Measurements from ENCODE around the gene TNS4. TPM values are rescaled to one million over a fixed set of nuclear protein-coding genes. Genes with fewer than 3 reads are reported as not detected.

TNS4 gene
- total and polyA plus RNA-seq, 2 donors (not counting 1 experiment from before 2014, with no cell fraction given) = under 0.01 to 0.05 TPM

DNA sequence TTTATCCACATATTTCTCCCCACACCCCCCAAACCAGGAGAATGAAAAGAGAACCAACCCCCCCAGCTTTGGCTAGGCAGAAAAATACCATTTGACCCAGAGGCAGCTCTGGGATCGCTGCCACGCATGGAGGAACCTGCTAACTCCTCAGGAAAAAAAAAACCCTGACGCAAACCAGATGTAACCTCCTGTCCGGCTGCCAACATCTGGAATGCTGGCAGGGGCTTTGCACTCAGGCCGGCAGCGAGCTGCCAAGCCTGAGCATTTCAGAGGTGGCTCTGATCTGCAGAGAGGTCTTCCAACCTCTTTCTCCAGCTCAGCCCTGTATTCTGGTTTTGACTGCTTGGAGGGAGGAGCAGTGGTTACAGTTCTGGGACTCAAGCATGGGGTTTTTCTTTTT lies 50.0 kb downstream of the TNS4 start:
- H2AFZ ChIP-seq (ENCODE audit: low read length) = no peak overlapping the region
- H3K4me1 ChIP-seq (ENCODE audit: control insufficient read depth, extremely low read depth, insufficient read depth, low read length) = peaks cover 71% of the 10 kb centered on the region
- H3K4me3 ChIP-seq (replicated peaks in 1 of 4; ENCODE audit: control extremely low read depth in 1 of 4, insufficient read depth in 1 of 4, low read depth in 3 of 4, low read length in 4 of 4) = peak overlapping the region in 2 of 4 experiments; percentile 29 to 39
- H3K9me3 ChIP-seq (ENCODE audit: control insufficient read depth, insufficient read depth, low read depth, low read length) = no peaks in the 10 kb centered on the region
- H3K9ac ChIP-seq (ENCODE audit: insufficient read depth, low read length) = no peak overlapping the region
- peaks cover 55% of the 10 kb centered on the region for H3K79me2 ChIP-seq (ENCODE audit: control insufficient read depth, insufficient read depth, low read length)
- peaks cover 3% of the 10 kb centered on the region for H4K20me1 ChIP-seq (ENCODE audit: control insufficient read depth, extremely low read depth, insufficient read depth, low read length)
- no peaks in the 10 kb centered on the region for H3K27me3 ChIP-seq (ENCODE audit: control insufficient read depth, insufficient read depth, low read length)
- TF ChIP-seq, protein P1, sequence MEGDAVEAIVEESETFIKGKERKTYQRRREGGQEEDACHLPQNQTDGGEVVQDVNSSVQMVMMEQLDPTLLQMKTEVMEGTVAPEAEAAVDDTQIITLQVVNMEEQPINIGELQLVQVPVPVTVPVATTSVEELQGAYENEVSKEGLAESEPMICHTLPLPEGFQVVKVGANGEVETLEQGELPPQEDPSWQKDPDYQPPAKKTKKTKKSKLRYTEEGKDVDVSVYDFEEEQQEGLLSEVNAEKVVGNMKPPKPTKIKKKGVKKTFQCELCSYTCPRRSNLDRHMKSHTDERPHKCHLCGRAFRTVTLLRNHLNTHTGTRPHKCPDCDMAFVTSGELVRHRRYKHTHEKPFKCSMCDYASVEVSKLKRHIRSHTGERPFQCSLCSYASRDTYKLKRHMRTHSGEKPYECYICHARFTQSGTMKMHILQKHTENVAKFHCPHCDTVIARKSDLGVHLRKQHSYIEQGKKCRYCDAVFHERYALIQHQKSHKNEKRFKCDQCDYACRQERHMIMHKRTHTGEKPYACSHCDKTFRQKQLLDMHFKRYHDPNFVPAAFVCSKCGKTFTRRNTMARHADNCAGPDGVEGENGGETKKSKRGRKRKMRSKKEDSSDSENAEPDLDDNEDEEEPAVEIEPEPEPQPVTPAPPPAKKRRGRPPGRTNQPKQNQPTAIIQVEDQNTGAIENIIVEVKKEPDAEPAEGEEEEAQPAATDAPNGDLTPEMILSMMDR (conservative IDR thresholded peaks at IDR 0.05 in 1 of 2, IDR thresholded peaks at IDR 0.05 in 1 of 2; ENCODE audit: low read depth in 1 of 2, low read length in 2 of 2) = no peak
- TF ChIP-seq EZH2 (IDR thresholded peaks at IDR 0.05; ENCODE audit: low read length, missing control alignments) = no peak
- peaks cover 25% of the 10 kb centered on the region for H3K36me3 ChIP-seq (ENCODE audit: control insufficient read depth, insufficient read depth, low read length)
- no peak overlapping the region for H3K4me2 ChIP-seq (ENCODE audit: extremely low read depth, insufficient read depth, low read length)
- H3K27ac ChIP-seq (ENCODE audit: insufficient read depth, low read length) = peak overlapping the region; percentile 91
- DNase-seq (ENCODE audit: low read depth in 2 of 2) = peak; percentile 88 to 98

DNA sequence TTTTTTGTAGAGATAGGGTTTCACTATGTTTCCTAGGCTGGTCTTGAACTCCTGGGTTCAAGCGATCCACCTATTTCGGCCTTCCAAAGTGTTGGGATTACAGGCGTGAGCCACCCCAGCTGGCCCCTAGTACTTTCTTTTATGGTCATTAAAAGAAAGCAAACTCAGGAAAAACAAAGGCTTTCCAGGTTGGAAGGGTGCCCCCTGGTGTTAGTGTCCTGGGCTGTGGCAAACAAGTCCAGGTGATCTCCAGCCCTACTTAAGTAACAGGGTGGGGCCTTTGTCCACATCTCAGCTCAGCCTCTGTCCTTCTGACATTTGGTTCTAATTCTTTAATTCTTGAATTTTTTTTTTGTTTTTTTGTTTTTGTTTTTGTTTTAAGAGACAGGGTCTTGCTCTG lies 51.2 kb downstream of the TNS4 start:
- Histone ChIP-seq H3K4me2 (ENCODE audit: extremely low read depth, insufficient read depth, low read length) (peak overlapping the region; percentile 0), H3K4me1 (ENCODE audit: control insufficient read depth, extremely low read depth, insufficient read depth, low read length) (peaks cover 64% of the 10 kb centered on the region), H4K20me1 (ENCODE audit: control insufficient read depth, extremely low read depth, insufficient read depth, low read length) (peaks cover 3% of the 10 kb centered on the region), H3K9me3 (ENCODE audit: control insufficient read depth, insufficient read depth, low read depth, low read length) (no peaks in the 10 kb centered on the region), H3K27me3 (ENCODE audit: control insufficient read depth, insufficient read depth, low read length) (no peaks in the 10 kb centered on the region), H3K36me3 (ENCODE audit: control insufficient read depth, insufficient read depth, low read length) (peaks cover 21% of the 10 kb centered on the region), H2AFZ (ENCODE audit: low read length) (no peak overlapping the region), H3K4me3 (replicated peaks in 1 of 4; ENCODE audit: control extremely low read depth in 1 of 4, insufficient read depth in 1 of 4, low read depth in 3 of 4, low read length in 4 of 4) (peak overlapping the region in 2 of 4 experiments; percentile 6 to 17), H3K79me2 (ENCODE audit: control insufficient read depth, insufficient read depth, low read length) (peaks cover 67% of the 10 kb centered on the region), H3K9ac (ENCODE audit: insufficient read depth, low read length) (no peak overlapping the region), H3K27ac (ENCODE audit: insufficient read depth, low read length) (no peak overlapping the region)
- DNase-seq (ENCODE audit: low read depth in 2 of 2) = peak in 1 of 2 donors; percentile 56
- TF ChIP-seq, protein P1 (conservative IDR thresholded peaks at IDR 0.05 in 1 of 2, IDR thresholded peaks at IDR 0.05 in 1 of 2; ENCODE audit: low read depth in 1 of 2, low read length in 2 of 2) = peak; percentile 43 to 55
- no peak for TF ChIP-seq EZH2 (IDR thresholded peaks at IDR 0.05; ENCODE audit: low read length, missing control alignments)

DNA sequence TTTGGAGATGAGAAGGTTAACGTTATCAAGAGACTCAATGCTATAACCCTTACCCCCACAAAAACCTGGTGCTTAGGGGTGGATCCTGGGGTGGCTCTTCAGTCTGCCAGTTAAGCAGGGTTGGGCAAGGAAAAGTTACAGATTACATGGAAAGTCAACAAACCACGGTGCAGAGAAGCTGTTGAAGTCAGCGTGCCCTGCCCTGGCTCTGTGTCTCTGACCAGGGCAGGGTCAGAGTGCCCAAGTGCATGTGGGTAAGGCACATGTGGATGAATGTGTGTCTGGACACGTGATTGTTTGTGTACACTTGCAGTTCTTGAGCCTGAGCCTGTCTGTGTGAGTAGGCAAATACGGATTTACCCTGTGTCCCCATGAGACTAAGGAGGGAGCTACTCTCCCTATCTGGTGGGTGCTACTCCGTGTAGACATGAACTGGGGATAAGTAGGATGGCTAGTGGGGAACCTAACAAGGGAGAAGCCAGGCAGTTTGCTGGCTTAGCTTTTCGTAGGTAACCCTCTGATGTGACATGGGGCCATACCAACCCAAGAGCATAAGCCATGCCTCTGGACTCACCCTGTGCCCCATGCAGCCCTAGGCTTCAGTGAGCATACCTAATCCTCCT lies 52.7 kb downstream of the TNS4 start:
- peak in 1 of 2 donors; percentile 61 for DNase-seq (ENCODE audit: low read depth in 2 of 2)
- H3K9me3 ChIP-seq (ENCODE audit: control insufficient read depth, insufficient read depth, low read depth, low read length) = no peaks in the 10 kb centered on the region
- TF ChIP-seq, protein P1 (conservative IDR thresholded peaks at IDR 0.05 in 1 of 2, IDR thresholded peaks at IDR 0.05 in 1 of 2; ENCODE audit: low read depth in 1 of 2, low read length in 2 of 2) = no peak
- no peak overlapping the region for H3K9ac ChIP-seq (ENCODE audit: insufficient read depth, low read length)
- peak overlapping the region; percentile 93 for H3K4me2 ChIP-seq (ENCODE audit: extremely low read depth, insufficient read depth, low read length)
- H3K79me2 ChIP-seq (ENCODE audit: control insufficient read depth, insufficient read depth, low read length) = peaks cover 81% of the 10 kb centered on the region
- no peaks in the 10 kb centered on the region for H3K27me3 ChIP-seq (ENCODE audit: control insufficient read depth, insufficient read depth, low read length)
- peaks cover 19% of the 10 kb centered on the region for H3K36me3 ChIP-seq (ENCODE audit: control insufficient read depth, insufficient read depth, low read length)
- H2AFZ ChIP-seq (ENCODE audit: low read length) = no peak overlapping the region
- H4K20me1 ChIP-seq (ENCODE audit: control insufficient read depth, extremely low read depth, insufficient read depth, low read length) = peaks cover 3% of the 10 kb centered on the region
- H3K4me1 ChIP-seq (ENCODE audit: control insufficient read depth, extremely low read depth, insufficient read depth, low read length) = peaks cover 57% of the 10 kb centered on the region
- H3K4me3 ChIP-seq (replicated peaks in 1 of 4; ENCODE audit: control extremely low read depth in 1 of 4, insufficient read depth in 1 of 4, low read depth in 3 of 4, low read length in 4 of 4) = peak overlapping the region in 3 of 4 experiments; percentile 6 to 100 (median 98)
- H3K27ac ChIP-seq (ENCODE audit: insufficient read depth, low read length) = peak overlapping the region; percentile 49

Measured in fibroblast of lung (primary cell).